T-helper 2 cell (primary cell): ENCODE results near the gene ZNF48.

Experiments used
- DNase-seq, 5 experiments: peaks; one replicate each; pipeline versions ENCODE4 v3.0.0 to v3.0.0-alpha.2; 2012 to 2022
- total RNA-seq, 2 donors: gene quantifications; one replicate each; lab custom pipeline; 2026; lab: John Stamatoyannopoulos, UW

ZNF48 gene
- total RNA-seq = 6.9 to 12.4 reads per million in 2 donors

GRCh38 chr16:30395155-30395991 lies at the start of gene ZNF48:
Gene ZNF48 (plus strand): TSS chr16:30395420. CDS start chr16:30395795, 375 bp downstream.
- peak in 4 of 5 experiments; percentile 29 to 60 (median 44) for DNase-seq

- no peak for DNase-seq
Measured at GRCh38 chr16:30346286-30346685, 48.9 kb upstream of the ZNF48 start.

GRCh38 chr16:30348113-30348512 lies 47.1 kb upstream of the ZNF48 start:
- no peak for DNase-seq

- DNase-seq = no peak
Measured at GRCh38 chr16:30348929-30349328, 46.3 kb upstream of the ZNF48 start.

GRCh38 chr16:30349675-30350074 lies 45.5 kb upstream of the ZNF48 start:
- no peak for DNase-seq

GRCh38 chr16:30350134-30350871 lies 44.9 kb upstream of the ZNF48 start:
- peak in 1 of 5 experiments; percentile 65 for DNase-seq

GRCh38 chr16:30351001-30351441 lies 44.2 kb upstream of the ZNF48 start:
- no peak for DNase-seq

- DNase-seq = no peak
Measured at GRCh38 chr16:30351586-30352419, 43.4 kb upstream of the ZNF48 start.

- no peak for DNase-seq
Measured at GRCh38 chr16:30352488-30353401, 42.5 kb upstream of the ZNF48 start.

- no peak for DNase-seq
Measured at GRCh38 chr16:30353438-30354129, 41.6 kb upstream of the ZNF48 start.

GRCh38 chr16:30354423-30355143 lies 40.6 kb upstream of the ZNF48 start:
- DNase-seq = no peak

GRCh38 chr16:30355144-30355953 lies 39.9 kb upstream of the ZNF48 start, which contains the start of gene CD2BP2:
Gene CD2BP2 (minus strand): TSS chr16:30355308. CDS start chr16:30354681, 627 bp downstream.
- DNase-seq = peak; percentile 71 to 95 (median 82)

GRCh38 chr16:30355954-30356308 lies 39.3 kb upstream of the ZNF48 start:
- DNase-seq = no peak

- no peak for DNase-seq
Measured at GRCh38 chr16:30356401-30357084, 38.7 kb upstream of the ZNF48 start.

- DNase-seq = no peak
Measured at GRCh38 chr16:30357085-30357714, 38.0 kb upstream of the ZNF48 start.

- no peak for DNase-seq
Measured at GRCh38 chr16:30357715-30358576, 37.3 kb upstream of the ZNF48 start.

GRCh38 chr16:30358577-30358936 lies 36.7 kb upstream of the ZNF48 start:
- DNase-seq = no peak
